ENCODE data around the gene LGR4.

GRCh38 chr11:27395556-27396258, 76.9 kb downstream of the LGR4 start:
- TF ChIP-seq, protein P1, sequence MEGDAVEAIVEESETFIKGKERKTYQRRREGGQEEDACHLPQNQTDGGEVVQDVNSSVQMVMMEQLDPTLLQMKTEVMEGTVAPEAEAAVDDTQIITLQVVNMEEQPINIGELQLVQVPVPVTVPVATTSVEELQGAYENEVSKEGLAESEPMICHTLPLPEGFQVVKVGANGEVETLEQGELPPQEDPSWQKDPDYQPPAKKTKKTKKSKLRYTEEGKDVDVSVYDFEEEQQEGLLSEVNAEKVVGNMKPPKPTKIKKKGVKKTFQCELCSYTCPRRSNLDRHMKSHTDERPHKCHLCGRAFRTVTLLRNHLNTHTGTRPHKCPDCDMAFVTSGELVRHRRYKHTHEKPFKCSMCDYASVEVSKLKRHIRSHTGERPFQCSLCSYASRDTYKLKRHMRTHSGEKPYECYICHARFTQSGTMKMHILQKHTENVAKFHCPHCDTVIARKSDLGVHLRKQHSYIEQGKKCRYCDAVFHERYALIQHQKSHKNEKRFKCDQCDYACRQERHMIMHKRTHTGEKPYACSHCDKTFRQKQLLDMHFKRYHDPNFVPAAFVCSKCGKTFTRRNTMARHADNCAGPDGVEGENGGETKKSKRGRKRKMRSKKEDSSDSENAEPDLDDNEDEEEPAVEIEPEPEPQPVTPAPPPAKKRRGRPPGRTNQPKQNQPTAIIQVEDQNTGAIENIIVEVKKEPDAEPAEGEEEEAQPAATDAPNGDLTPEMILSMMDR (IDR thresholded peaks at IDR 0.05) = no peak
- TF ChIP-seq EP300 (IDR thresholded peaks at IDR 0.05) = no peak

All from tibial nerve (tissue), 4 donors.